HepG2 (cell line): ENCODE results near the gene CSTPP1. TPM values are rescaled to one million over a fixed set of nuclear protein-coding genes. Genes with fewer than 3 reads are reported as not detected.

Experiments used
- ATAC-seq: fragments of 200-7000 bp; cut with Tn5 transposase; 3 replicates; pipeline ENCODE4 v1.9.1; 2020; ENCODE audit warnings: mild to moderate bottlenecking, moderate library complexity
- BruUV-seq: library from RNA; stranded (reverse); fragments of 400-500 nt; replicated peaks from 2 replicates; lab custom pipeline; 2021; lab: Mats Ljungman, UMichigan
- CTCF ChIA-PET: fragments of 300-600 bp; formaldehyde crosslinking; extraction: SDS; loops from one replicate; lab custom pipeline; 2021; ENCODE audit warnings: low total read pairs, inconsistent platforms, low intra/inter-chr PET ratio; lab: Yijun Ruan, JAX
- POLR2A ChIA-PET: fragments of 350-600 bp; sonication (Branson Sonifier 250); formaldehyde crosslinking; loops from one replicate; lab custom pipeline; 2020; ENCODE audit warnings: antibody characterized with exemption, inconsistent platforms; lab: Yijun Ruan, JAX
- DNase-seq: peaks from one replicate; pipeline ENCODE4 v3.0.0-alpha.2; 2015; ENCODE audit warnings: low spot score
- FAIRE-seq: peaks from 3 replicates; lab custom pipeline; 2011; peaks lifted over from hg19 to GRCh38; lab: Jason Lieb, UNC
- H2AFZ ChIP-seq: one replicate; pipeline ENCODE4 v1.6.1; 2011; ENCODE audit warnings: low read length, inconsistent platforms
- H3K27ac ChIP-seq: fragments of 300-600 bp; 3 replicates; pipeline ENCODE4 v1.8.0; 2011; ENCODE audit warnings: mixed run types, mild to moderate bottlenecking, mixed read lengths, low read length, inconsistent platforms; ENCODE audit not compliant: insufficient read depth; ENCODE audit errors: extremely low read length
- H3K27me3 ChIP-seq, 2 experiments: fragments of 200-600 bp in 1 of 2; 2 replicates in 1 of 2; 3 replicates in 1 of 2; pipeline versions ENCODE4 v1.6.0 to v1.8.0; 2011; ENCODE audit warnings: low read length in 2 of 2, mild to moderate bottlenecking in 2 of 2, moderate library complexity in 2 of 2, inconsistent platforms in 1 of 2; ENCODE audit not compliant: insufficient read depth in 2 of 2, control insufficient read depth in 1 of 2
- H3K36me3 ChIP-seq, 2 experiments: fragments of 200-600 bp in 1 of 2; replicated peaks in 1 of 2; 2 replicates in 1 of 2; 3 replicates in 1 of 2; pipeline versions ENCODE4 v1.5.1 to v1.8.0; 2011; ENCODE audit warnings: low read length in 2 of 2, inconsistent platforms in 1 of 2; ENCODE audit not compliant: insufficient read depth in 2 of 2, control insufficient read depth in 1 of 2
- H3K4me1 ChIP-seq: 2 replicates; pipeline ENCODE4 v1.5.1; 2012; ENCODE audit warnings: low read length, inconsistent platforms; ENCODE audit not compliant: insufficient read depth
- H3K4me2 ChIP-seq: 2 replicates; pipeline ENCODE4 v1.6.0; 2011; ENCODE audit warnings: low read depth, low read length, inconsistent platforms
- H3K4me3 ChIP-seq, 3 experiments: fragments of 200-600 bp in 1 of 3; sonication (generic), shearing (Covaris generic) in 1 of 3; replicated peaks in 1 of 3; 2 replicates each; pipeline ENCODE4 v1.5.1; 2011 to 2016; ENCODE audit warnings: low read length in 3 of 3, inconsistent platforms in 2 of 3, low read depth in 2 of 3, mild to moderate bottlenecking in 2 of 3, control low read depth in 1 of 3, mixed read lengths in 1 of 3; ENCODE audit not compliant: insufficient read depth in 1 of 3
- H3K79me2 ChIP-seq: one replicate; pipeline ENCODE4 v1.6.1; 2011; ENCODE audit warnings: low read length, inconsistent platforms; ENCODE audit not compliant: insufficient read depth
- H3K9ac ChIP-seq: 2 replicates; pipeline ENCODE4 v1.6.0; 2011; ENCODE audit warnings: mild to moderate bottlenecking, low read depth, low read length, inconsistent platforms; ENCODE audit not compliant: insufficient read depth
- H3K9me3 ChIP-seq: 2 replicates; pipeline ENCODE4 v1.5.1; 2012; ENCODE audit warnings: mild to moderate bottlenecking, low read length
- H4K20me1 ChIP-seq: 2 replicates; pipeline ENCODE4 v1.6.0; 2011; ENCODE audit warnings: inconsistent platforms, mild to moderate bottlenecking, low read length, moderate library complexity; ENCODE audit not compliant: insufficient read depth
- CEBPB ChIP-seq: IDR thresholded peaks from 2 replicates; pipeline ENCODE4 v1.6.1; 2011; ENCODE audit warnings: low read depth, low read length, improper control_type of control experiment, borderline replicate concordance
- FOXK2 ChIP-seq: fragments of 450-650 bp; IDR thresholded peaks from 2 replicates; pipeline ENCODE4 v1.6.1; 2016
- HMGXB4 ChIP-seq, 2 experiments: sonication (generic) in 1 of 2; formaldehyde crosslinking in 1 of 2; IDR thresholded peaks; 2 replicates each; pipeline versions ENCODE4 v1.4.0 to v1.6.1; 2018 to 2020; ENCODE audit warnings: missing genetic modification reagents in 2 of 2, borderline replicate concordance in 1 of 2, low read depth in 1 of 2, mild to moderate bottlenecking in 1 of 2, missing biosample characterization in 1 of 2
- TCF7 ChIP-seq: sonication (generic); IDR thresholded peaks from 2 replicates; pipeline ENCODE4 v1.6.1; 2016; ENCODE audit warnings: antibody characterized with exemption, low read depth
- ZNF615 ChIP-seq: sonication (generic); formaldehyde crosslinking; IDR thresholded peaks from 2 replicates; pipeline ENCODE4 v1.5.0; 2020; ENCODE audit warnings: mild to moderate bottlenecking, missing genetic modification reagents, borderline replicate concordance
- WGBS: methylation state at CpG from one replicate; pipeline ENCODE4 v1.1.6; 2017; ENCODE audit warnings: low lambda C conversion rate; 5-methylcytosine and 5-hydroxymethylcytosine counted together
- in situ Hi-C: cut with HindIII; loops from 2 replicates; pipeline ENCODE4 v1.10.0; 2017; ENCODE audit warnings: low pct_unique_long_range_greater_than_20kb; ENCODE audit not compliant: extremely low pct_ligation_motif_present
- intact Hi-C: fragments of 100-400 bp; cut with micrococcal nuclease; formaldehyde crosslinking; loops from one replicate; pipeline ENCODE4 v1.10.0; 2022; ENCODE audit not compliant: unreplicated experiment
- polyA plus RNA-seq, 8 experiments: library from polyadenylated mRNA; depleted of rRNA in 3 of 8; stranded (reverse) in 7 of 8; unstranded in 1 of 8; fragments of >200 nt; fragmentation: Illumina TruSeq in 4 of 8; extraction: Trizol in 4 of 8; gene quantifications; 2 replicates each; pipeline versions ENCODE4 v1.2.1 to v1.2.3, GENCODE V29; 2011 to 2016; ENCODE audit warnings: low read depth in 4 of 8, missing spikeins in 1 of 8, mixed read lengths in 1 of 8; ENCODE audit not compliant: insufficient read depth in 1 of 8
- total RNA-seq, 5 experiments: library from RNA; depleted of rRNA; stranded (reverse); fragments of >200 nt; fragmentation: Illumina TruSeq; extraction: Trizol; gene quantifications; 2 replicates each; pipeline ENCODE4 v1.2.3, GENCODE V29; 2016; ENCODE audit warnings: low read depth in 1 of 5
- TF ChIP-seq, protein P1 (sequence below): sonication (generic); formaldehyde crosslinking; IDR thresholded peaks from 2 replicates; pipeline ENCODE4 v1.5.0; 2020; ENCODE audit warnings: mild to moderate bottlenecking, missing genetic modification reagents

CSTPP1 gene
- total and polyA plus RNA-seq, 2 of the 13 experiments (the other 11 are each of a cell fraction or from before 2014, with no cell fraction given) = 12.3 to 14.6 TPM

GRCh38 chr11:47171856-47172255 lies 235.3 kb downstream of the CSTPP1 start:
- Histone ChIP-seq H3K9me3 (no peaks in the 10 kb centered on the region), H3K79me2 (peaks cover 61% of the 10 kb centered on the region), H4K20me1 (0 out of 2 replicates have a peak, but pooled peaks cover 10% of the 10 kb centered on the region), H3K4me2 (no peak overlapping the region), H3K4me1 (peaks cover 31% of the 10 kb centered on the region), H3K4me3 (no peak overlapping the region), H3K36me3 (peaks cover 35 to 75% of the 10 kb centered on the region in 2 experiments), H3K9ac (no peak overlapping the region), H3K27ac (no peak overlapping the region), H2AFZ (no peak overlapping the region), H3K27me3 (no peaks in the 10 kb centered on the region; a peak in 1 of 5 replicates)
- TF ChIP-seq HMGXB4 (CRISPR knock-in tag; IDR thresholded peaks at IDR 0.05; ENCODE audit: borderline replicate concordance in 1 of 2, low read depth in 1 of 2) (no peak), ZNF615 (CRISPR knock-in tag) (no peak), TCF7 (no peak), FOXK2 (no peak), CEBPB (no peak)
- TF ChIP-seq, protein P1, sequence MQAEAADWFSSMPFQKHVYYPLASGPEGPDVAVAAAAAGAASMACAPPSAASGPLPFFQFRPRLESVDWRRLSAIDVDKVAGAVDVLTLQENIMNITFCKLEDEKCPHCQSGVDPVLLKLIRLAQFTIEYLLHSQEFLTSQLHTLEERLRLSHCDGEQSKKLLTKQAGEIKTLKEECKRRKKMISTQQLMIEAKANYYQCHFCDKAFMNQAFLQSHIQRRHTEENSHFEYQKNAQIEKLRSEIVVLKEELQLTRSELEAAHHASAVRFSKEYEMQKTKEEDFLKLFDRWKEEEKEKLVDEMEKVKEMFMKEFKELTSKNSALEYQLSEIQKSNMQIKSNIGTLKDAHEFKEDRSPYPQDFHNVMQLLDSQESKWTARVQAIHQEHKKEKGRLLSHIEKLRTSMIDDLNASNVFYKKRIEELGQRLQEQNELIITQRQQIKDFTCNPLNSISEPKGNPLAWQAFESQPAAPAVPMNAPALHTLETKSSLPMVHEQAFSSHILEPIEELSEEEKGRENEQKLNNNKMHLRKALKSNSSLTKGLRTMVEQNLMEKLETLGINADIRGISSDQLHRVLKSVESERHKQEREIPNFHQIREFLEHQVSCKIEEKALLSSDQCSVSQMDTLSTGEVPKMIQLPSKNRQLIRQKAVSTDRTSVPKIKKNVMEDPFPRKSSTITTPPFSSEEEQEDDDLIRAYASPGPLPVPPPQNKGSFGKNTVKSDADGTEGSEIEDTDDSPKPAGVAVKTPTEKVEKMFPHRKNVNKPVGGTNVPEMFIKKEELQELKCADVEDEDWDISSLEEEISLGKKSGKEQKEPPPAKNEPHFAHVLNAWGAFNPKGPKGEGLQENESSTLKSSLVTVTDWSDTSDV (CRISPR knock-in tag) = no peak
- intact Hi-C loops (no loop called here), in situ Hi-C loops (no loop called here)
- 96% methylated on average over 5 of the region's 8 CpGs for WGBS
- ATAC-seq (no peak), DNase-seq (no peak), FAIRE-seq (no peak)
- ChIA-PET CTCF (no interaction called here), POLR2A (interaction anchor here (0.5 to 1.2 kb wide), 4 partner anchors 13 to 188 kb away, joined by 3 to 5 read pairs (median 4); no protein-coding TSS in a partner anchor)
- BruUV-seq = no TSS peak
